K562 (cell line): ENCODE measurements around the gene SGMS1. TPM values are rescaled to one million over a fixed set of nuclear protein-coding genes. Genes with fewer than 3 reads are reported as not detected.

Experiments used
- ATAC-seq: fragments of 200-7000 bp; cut with Tn5 transposase; 3 replicates; pipeline ENCODE4 v1.9.1; 2020; ENCODE audit warnings: moderate library complexity
- BruUV-seq: library from RNA; stranded (reverse); fragments of 400-500 nt; replicated peaks from 2 replicates; lab custom pipeline; 2021; lab: Mats Ljungman, UMichigan
- CTCF ChIA-PET: fragments of 300-600 bp; formaldehyde crosslinking; extraction: SDS; loops from one replicate; lab custom pipeline; 2021; ENCODE audit warnings: low intra/inter-chr PET ratio; lab: Yijun Ruan, JAX
- POLR2A ChIA-PET: fragments of 300-600, 350-650 bp; sonication (Branson Sonifier 250); formaldehyde crosslinking; extraction: SDS; loops from one replicate; lab custom pipeline; 2021; ENCODE audit warnings: antibody characterized with exemption, inconsistent platforms; lab: Yijun Ruan, JAX
- DNase-seq, 4 experiments: peaks; one replicate each; pipeline versions ENCODE4 v3.0.0 to v3.0.0-alpha.2; 2011 to 2018; ENCODE audit warnings: low spot score in 3 of 4, mixed read lengths in 3 of 4; ENCODE audit errors: extremely low read depth in 1 of 4
- FAIRE-seq: peaks from 2 replicates; lab custom pipeline; 2011; peaks lifted over from hg19 to GRCh38; lab: Jason Lieb, UNC
- H2AFZ ChIP-seq: 2 replicates; pipeline ENCODE4 v1.6.0; 2011; ENCODE audit warnings: low read depth, low read length, control low read depth, inconsistent platforms
- H3K27ac ChIP-seq: fragments of 200-600 bp; 3 replicates; pipeline ENCODE4 v1.8.0; 2011; ENCODE audit warnings: low read depth, mild to moderate bottlenecking, control low read depth, inconsistent platforms, low read length, moderate library complexity, mixed read lengths; ENCODE audit errors: extremely low read depth
- H3K27me3 ChIP-seq, 2 experiments: fragments of 300-600 bp in 1 of 2; 2 replicates in 1 of 2; 3 replicates in 1 of 2; pipeline versions ENCODE4 v1.6.0 to v1.8.0; 2011; ENCODE audit warnings: inconsistent platforms in 2 of 2, low read length in 2 of 2, mild to moderate bottlenecking in 1 of 2, mixed read lengths in 1 of 2, moderate library complexity in 1 of 2; ENCODE audit not compliant: control insufficient read depth in 2 of 2, insufficient read depth in 2 of 2
- H3K36me3 ChIP-seq: fragments of 300-600 bp; 3 replicates; pipeline ENCODE4 v1.8.0; 2011; ENCODE audit warnings: mild to moderate bottlenecking, low read length, inconsistent platforms; ENCODE audit not compliant: control insufficient read depth, insufficient read depth
- H3K4me1 ChIP-seq, 2 experiments: fragments of 200-600 bp in 1 of 2; replicated peaks in 1 of 2; 2 replicates in 1 of 2; 3 replicates in 1 of 2; pipeline versions ENCODE4 v1.5.1 to v1.8.0; 2011; ENCODE audit warnings: inconsistent platforms in 2 of 2, low read length in 2 of 2, mild to moderate bottlenecking in 1 of 2, mixed read lengths in 1 of 2, moderate library complexity in 1 of 2; ENCODE audit not compliant: control insufficient read depth in 2 of 2, insufficient read depth in 2 of 2
- H3K4me2 ChIP-seq: 2 replicates; pipeline ENCODE4 v1.6.1; 2011; ENCODE audit warnings: low read length, control low read depth, inconsistent platforms, mixed read lengths; ENCODE audit not compliant: insufficient read depth
- H3K4me3 ChIP-seq: fragments of 200-600 bp; sonication (generic), shearing (Covaris generic); 2 replicates; pipeline ENCODE4 v1.5.1; 2016; ENCODE audit warnings: control low read depth, inconsistent platforms
- H3K79me2 ChIP-seq: fragments of 200-600 bp; 3 replicates; pipeline ENCODE4 v1.8.0; 2011; ENCODE audit warnings: low read length, inconsistent platforms; ENCODE audit not compliant: control insufficient read depth, insufficient read depth
- H3K9ac ChIP-seq, 2 experiments: 2 replicates each; pipeline versions ENCODE4 v1.6.0 to v1.6.1; 2011; ENCODE audit warnings: low read depth in 2 of 2, low read length in 2 of 2, control low read depth in 1 of 2, inconsistent platforms in 1 of 2, mild to moderate bottlenecking in 1 of 2, mixed read lengths in 1 of 2; ENCODE audit not compliant: insufficient read depth in 1 of 2
- H3K9me1 ChIP-seq: one replicate; pipeline ENCODE4 v1.6.0; 2011; ENCODE audit warnings: inconsistent platforms, mild to moderate bottlenecking, low read length, moderate library complexity; ENCODE audit not compliant: control insufficient read depth, insufficient read depth
- H3K9me3 ChIP-seq: replicated peaks from 2 replicates; pipeline ENCODE4 v1.5.1; 2011; ENCODE audit warnings: low read depth, low read length, inconsistent platforms; ENCODE audit not compliant: control insufficient read depth, insufficient read depth
- H4K20me1 ChIP-seq: replicated peaks from 2 replicates; pipeline ENCODE4 v1.6.1; 2011; ENCODE audit warnings: low read length, inconsistent platforms, mixed read lengths; ENCODE audit not compliant: control insufficient read depth, insufficient read depth
- GABPA ChIP-seq: fragments of 200-800 bp; sonication (Bioruptor generic); conservative IDR thresholded peaks from 2 replicates; pipeline ENCODE4 v1.6.1; 2016; ENCODE audit warnings: low read depth, missing genetic modification characterization, missing compliant biosample characterization
- IRF9 ChIP-seq: fragments of 450-650 bp; IDR thresholded peaks from 2 replicates; pipeline ENCODE4 v1.6.1; 2016; ENCODE audit warnings: missing biosample characterization, missing genetic modification characterization
- LEF1 ChIP-seq: fragments of 450-650 bp; IDR thresholded peaks from 2 replicates; pipeline ENCODE4 v1.6.1; 2016; ENCODE audit warnings: mild to moderate bottlenecking
- PRDM10 ChIP-seq: fragments of 450-650 bp; IDR thresholded peaks from 2 replicates; pipeline ENCODE4 v1.6.1; 2018; ENCODE audit not compliant: partially characterized antibody
- ZBTB40 ChIP-seq, 2 experiments: fragments of 450-650 bp in 1 of 2; sonication (generic) in 1 of 2; formaldehyde crosslinking in 1 of 2; IDR thresholded peaks; 2 replicates each; pipeline versions ENCODE4 v1.7.1 to v1.9.0; 2016 to 2022; ENCODE audit warnings: inconsistent platforms in 1 of 2, mild to moderate bottlenecking in 1 of 2, missing genetic modification reagents in 1 of 2
- ZEB2 ChIP-seq: fragments of 450-650 bp; IDR thresholded peaks from 2 replicates; pipeline ENCODE4 v1.6.1; 2016
- ZFP36 ChIP-seq: fragments of 150-350 bp; IDR thresholded peaks from 2 replicates; pipeline ENCODE4 v1.6.1; 2018; ENCODE audit warnings: low read length, low read depth; ENCODE audit not compliant: partially characterized antibody
- WGBS: fragments of 100-300 bp; shearing (Covaris generic); methylation state at CpG from one replicate; pipeline ENCODE4 v1.1.6; 2016; ENCODE audit warnings: low coverage, mixed read lengths; ENCODE audit not compliant: insufficient coverage; ENCODE audit errors: missing lambda C conversion rate; 5-methylcytosine and 5-hydroxymethylcytosine counted together
- in situ Hi-C: fragments of 300-500 bp; cut with MboI; formaldehyde crosslinking; loops from 4 replicates; pipeline ENCODE4 v1.15.0; 2018; ENCODE audit warnings: inconsistent platforms, mixed read lengths
- intact Hi-C: fragments of 100-400 bp; cut with micrococcal nuclease; formaldehyde crosslinking; loops from 2 replicates; pipeline ENCODE4 v1.14.2; 2022
- polyA plus RNA-seq, 8 experiments: library from polyadenylated mRNA; depleted of rRNA in 4 of 8; stranded (reverse) in 5 of 8; unstranded in 3 of 8; fragments of >200 nt; fragmentation: Nextera tagmentation in 2 of 8; fragmentation: Illumina TruSeq in 1 of 8; extraction: Ambion mirVana in 2 of 8; extraction: Trizol in 1 of 8; gene quantifications; 2 replicates each; pipeline versions ENCODE4 v1.2.1 to v1.2.3, GENCODE V29; 2011 to 2014; ENCODE audit warnings: inconsistent platforms in 1 of 8, missing spikeins in 1 of 8
- total RNA-seq, 7 experiments: library from RNA; depleted of rRNA in 6 of 7; stranded (reverse); fragments of >200 nt in 6 of 7; fragmentation: Illumina TruSeq in 2 of 7; extraction: Trizol in 2 of 7; gene quantifications; 2 replicates each; pipeline versions ENCODE4 v1.2.1 to v1.2.3, GENCODE V29; 2011 to 2021; ENCODE audit warnings: low replicate concordance in 1 of 7

The SGMS1 gene
- total and polyA plus RNA-seq, 9 of the 15 experiments (the other 6 are each of a cell fraction or from before 2014, with no cell fraction given) = 22.6 to 232 (median 82.2) TPM

GRCh38 chr10:50544857-50545429 is 78.8 kb downstream of the SGMS1 start:
- ATAC-seq (peak; percentile 76), DNase-seq (peak in 2 of 4 experiments; percentile 54 to 70), FAIRE-seq (peak; percentile 79)
- Histone ChIP-seq H3K4me2 (peak overlapping the region; percentile 53), H3K4me3 (no peak overlapping the region), H3K9me1 (no peaks in the 10 kb centered on the region), H3K9me3 (no peaks in the 10 kb centered on the region), H4K20me1 (no peaks in the 10 kb centered on the region), H3K27me3 (no peaks in the 10 kb centered on the region), H3K79me2 (peaks cover 99% of the 10 kb centered on the region), H3K36me3 (no peaks in the 10 kb centered on the region; the same call in 2 of the 3 replicates), H3K27ac (peak overlapping the region; percentile 73), H3K9ac (peak overlapping the region; percentile 53 to 57; a peak in 3 of 4 replicates), H3K4me1 (peaks cover 23 to 59% of the 10 kb centered on the region in 2 experiments), H2AFZ (peak overlapping the region; percentile 23)
- WGBS = 28% methylated on average over 6 of the region's 6 CpGs
- in situ Hi-C loops = no loop called here
- no TSS peak for BruUV-seq
- CTCF ChIA-PET = no interaction called here
- intact Hi-C loops = no loop called here
- POLR2A ChIA-PET = interaction anchor here (0.6 to 3.1 kb wide), 11 partner anchors 9 to 538 kb away, joined by 3 to 16 read pairs (median 4); partner anchors contain the start of gene SGMS1
- TF ChIP-seq ZBTB40 (IDR thresholded peaks at IDR 0.05) = peak; percentile 43
- no peak for TF ChIP-seq ZBTB40 (CRISPR knock-in tag; IDR thresholded peaks at IDR 0.05)
- TF ChIP-seq ZEB2 = no peak
- 0 out of 2 replicates have a peak, but pooled peaks have one; percentile 32 for TF ChIP-seq IRF9
- TF ChIP-seq PRDM10 = peak; percentile 92
- 0 out of 2 replicates have a peak, but pooled peaks have one; percentile 34 for TF ChIP-seq GABPA (tag)
- TF ChIP-seq ZFP36 = no peak
- TF ChIP-seq LEF1 = peak; percentile 64
